HG02973 (cell line): Measurements from ENCODE around the gene C9orf43.
"Not testable (repeated sequence)": the region's sequence is repeated elsewhere in the genome, so short reads cannot be mapped to it uniquely, and the experiment has no call there.

Experiments
- ATAC-seq: cut with Tn5 transposase; IDR thresholded peaks from one replicate; pipeline ENCODE4 v1.9.1; 2021; ENCODE audit warnings: moderate library complexity; ENCODE audit not compliant: unreplicated experiment

C9orf43 gene

DNA sequence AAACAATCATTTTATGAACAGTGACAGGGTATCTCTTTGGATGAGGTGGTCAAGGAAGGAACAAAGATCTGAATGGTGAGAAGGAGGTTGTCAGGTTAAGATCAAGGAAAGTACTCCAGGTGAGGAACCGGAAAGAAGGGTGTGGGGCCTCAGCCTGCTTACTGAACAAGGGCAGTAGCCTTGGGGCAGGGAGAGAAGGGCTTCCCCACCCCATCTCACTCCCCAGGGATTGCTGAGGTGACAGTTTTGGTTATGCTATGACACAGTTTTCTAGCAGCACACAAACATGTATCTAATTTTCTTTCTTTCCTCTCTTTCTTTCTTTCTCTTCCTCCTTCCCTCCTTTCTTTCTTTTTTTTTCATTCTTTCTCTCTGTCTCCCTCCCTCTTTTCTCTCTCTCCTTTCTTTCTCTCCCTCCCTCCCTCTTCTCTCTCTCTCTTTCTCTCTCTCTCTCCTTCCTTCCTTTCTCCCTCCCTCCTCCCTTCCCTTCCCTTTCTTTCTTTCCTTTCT lies 29.6 kb upstream of the C9orf43 start:
- ATAC-seq = peak; percentile 57

GRCh38 chr9:113381441-113381840 lies 29.1 kb upstream of the C9orf43 start:
- not testable (repeated sequence) for ATAC-seq

DNA sequence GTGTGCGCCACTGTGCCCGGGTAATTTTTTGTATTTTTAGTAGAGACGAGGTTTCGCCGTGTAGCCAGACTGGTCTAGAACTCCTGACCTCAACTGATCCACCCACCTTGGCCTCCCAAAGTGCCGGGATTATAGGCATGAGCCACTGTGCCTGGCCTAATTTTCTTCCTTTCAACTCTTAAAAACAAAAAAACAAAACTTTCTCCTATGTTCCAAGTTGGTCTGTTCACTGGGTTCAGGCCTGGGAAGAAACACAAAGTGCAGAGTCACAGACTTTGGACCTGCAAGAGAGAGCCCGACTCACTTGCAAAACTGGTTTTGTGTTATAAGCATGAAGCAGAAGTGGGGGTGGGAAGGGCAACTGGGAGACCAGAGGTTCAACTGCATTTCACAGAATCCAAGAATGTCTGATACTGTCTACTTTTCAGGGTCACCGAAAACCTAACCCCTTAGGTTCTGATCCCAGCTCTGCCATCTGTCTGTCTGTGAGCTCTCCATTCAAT lies 28.6 kb upstream of the C9orf43 start:
- ATAC-seq = no peak

DNA sequence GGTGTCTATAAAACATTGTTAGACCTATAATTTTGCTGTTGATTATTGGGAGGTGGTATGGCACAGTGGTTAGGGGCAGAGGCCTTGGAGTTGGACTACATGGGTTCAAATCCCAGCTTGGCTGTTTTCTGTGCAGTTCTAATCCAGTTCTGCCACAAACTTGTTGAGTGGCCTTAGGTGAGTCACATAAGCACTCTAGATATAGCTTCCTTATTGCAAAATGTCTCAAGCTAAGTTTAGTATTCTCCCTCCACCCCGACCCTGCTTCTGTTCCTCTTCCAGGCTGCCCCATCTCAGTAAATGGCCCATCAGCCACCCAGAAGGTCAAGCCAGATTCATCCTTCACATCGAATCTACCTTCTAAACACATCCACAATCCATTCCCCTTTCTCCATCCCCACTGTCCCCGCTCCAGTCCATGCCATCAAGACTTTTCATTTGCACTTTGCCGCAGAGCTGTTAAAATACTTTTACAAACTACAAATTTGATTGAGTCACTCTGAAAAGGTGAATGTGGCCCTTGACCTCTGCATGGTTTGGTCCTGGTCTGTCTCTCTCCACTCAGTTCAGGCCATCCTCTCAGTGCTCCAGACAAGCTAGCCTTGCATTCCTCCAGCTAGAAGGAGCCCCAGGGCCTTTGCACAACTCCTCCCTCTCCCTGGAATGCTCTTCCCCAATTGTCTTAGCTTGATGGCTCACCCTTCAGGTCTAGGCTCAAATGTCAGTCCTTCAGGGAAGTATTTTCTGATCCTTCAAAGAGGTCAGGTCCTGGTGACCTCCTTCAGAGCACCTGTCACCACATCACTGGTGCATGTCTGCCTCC lies 23.8 kb upstream of the C9orf43 start:
- ATAC-seq = no peak

DNA sequence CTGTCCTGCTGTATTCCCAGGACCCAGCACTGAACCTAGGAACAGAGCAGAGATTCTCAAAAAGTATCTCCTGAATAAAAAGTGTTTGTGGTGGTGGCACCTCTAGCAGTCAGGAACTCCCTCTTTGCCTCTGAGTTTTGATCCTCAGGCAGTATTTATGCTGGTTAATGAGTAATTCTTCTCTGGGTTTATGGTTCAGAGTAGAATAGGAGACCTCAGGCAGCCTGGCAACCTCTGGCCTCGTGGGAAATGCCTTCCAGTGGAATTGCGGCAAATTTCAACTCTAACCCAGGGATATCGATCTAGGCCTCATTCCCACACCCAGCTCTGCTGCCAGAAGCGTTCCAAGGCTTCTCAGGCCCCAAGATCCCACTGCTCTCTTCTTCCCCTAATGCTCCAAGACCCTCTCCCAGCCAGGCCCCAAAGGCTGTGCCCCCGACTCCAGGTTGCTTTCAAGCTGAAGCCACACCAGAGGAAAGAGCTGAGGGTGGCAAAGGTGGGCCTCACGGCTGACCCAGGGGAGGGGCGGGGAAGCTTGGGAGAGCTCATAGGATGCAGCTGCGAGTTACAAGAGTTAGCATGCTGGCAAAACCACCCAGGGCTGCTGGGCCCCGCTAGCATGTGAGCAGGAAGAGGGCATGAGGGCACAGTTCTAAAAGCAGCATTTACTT lies 22.9 kb upstream of the C9orf43 start:
- no peak for ATAC-seq

- no peak for ATAC-seq
Observed at GRCh38 chr9:113388833-113389232, 21.7 kb upstream of the C9orf43 start.

GRCh38 chr9:113389451-113389850 lies 21.1 kb upstream of the C9orf43 start:
- ATAC-seq = no peak

DNA sequence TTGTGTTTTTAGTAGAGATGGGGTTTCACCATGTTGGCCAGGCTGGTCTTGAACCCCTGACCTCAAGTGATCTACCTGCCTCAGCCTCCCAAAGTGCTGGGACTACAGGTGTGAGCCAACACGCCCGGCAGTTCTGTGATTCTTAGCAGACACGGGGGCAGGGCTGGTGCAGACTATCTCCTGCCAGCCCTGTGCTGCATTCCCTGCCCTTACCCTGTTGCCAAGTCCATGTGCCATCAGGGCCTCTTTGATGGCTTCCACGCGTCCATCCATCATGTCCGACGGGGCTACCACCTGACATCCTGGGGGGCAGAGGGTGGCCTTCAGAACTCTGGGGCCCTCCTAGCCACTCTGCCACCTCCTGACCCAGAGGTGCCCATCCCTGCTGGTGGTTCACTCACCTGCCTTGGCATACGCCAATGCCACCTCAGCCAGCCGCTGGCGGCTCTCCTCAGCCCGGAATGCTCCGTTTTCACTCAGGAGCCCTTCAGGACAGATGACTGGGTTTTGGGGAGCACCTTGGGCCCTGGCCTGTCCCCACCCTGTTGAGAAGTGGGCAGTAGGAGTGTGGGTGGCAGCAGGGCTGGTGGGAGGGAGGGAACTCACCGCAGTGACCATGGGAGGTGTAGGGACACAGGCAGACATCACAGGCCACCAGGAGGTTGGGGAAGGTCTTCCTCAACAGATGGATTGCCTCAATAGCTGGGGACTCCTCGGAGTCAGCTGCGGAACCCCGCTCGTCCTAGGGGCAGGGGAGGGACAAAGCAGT lies 20.2 kb upstream of the C9orf43 start:
- ATAC-seq = no peak

- no peak for ATAC-seq
Observed at GRCh38 chr9:113391917-113392316, 18.6 kb upstream of the C9orf43 start.

DNA sequence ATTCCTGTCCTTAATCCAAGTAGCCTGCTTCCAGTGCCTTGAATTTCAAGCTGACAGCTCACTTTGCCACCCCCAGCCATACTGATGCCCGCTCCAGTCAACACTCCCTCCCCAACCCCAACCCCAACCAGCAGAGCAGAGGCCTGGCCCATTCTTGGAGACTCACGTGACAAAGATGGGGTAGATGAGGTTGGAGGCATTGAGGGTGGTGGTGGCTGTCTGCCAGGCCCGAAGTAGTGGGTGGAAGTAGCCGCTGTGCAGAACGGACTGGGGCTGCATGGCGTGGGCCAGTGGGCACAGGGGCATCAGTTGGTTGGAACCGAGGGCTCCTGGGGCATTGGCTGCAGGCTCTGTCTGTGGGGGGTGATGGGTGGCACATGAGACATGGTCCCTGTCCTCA lies 17.3 kb upstream of the C9orf43 start:
- no peak for ATAC-seq

- no peak for ATAC-seq
Observed at GRCh38 chr9:113395000-113395861, 15.3 kb upstream of the C9orf43 start.

GRCh38 chr9:113397203-113397631 lies 13.3 kb upstream of the C9orf43 start:
- ATAC-seq = no peak

DNA sequence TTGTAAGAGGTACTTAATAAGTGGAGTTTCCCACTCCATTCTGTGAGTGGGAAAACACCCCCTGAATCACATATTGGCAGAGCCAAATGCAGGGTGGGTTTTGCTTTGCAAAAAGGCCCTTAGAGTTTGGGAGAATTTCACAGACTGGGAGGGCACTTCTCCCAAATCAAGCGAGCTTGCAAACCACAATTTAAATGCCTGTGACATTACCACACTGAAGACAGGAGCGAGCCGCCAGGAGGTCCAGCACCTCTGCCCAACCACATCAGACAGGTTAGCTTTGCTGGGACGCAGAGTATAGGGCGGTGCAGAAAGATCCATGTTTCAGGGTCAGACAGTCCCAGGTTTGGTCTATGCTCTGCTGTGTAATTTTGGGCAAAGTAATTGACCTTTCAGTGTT lies 11.8 kb upstream of the C9orf43 start:
- ATAC-seq = no peak

DNA sequence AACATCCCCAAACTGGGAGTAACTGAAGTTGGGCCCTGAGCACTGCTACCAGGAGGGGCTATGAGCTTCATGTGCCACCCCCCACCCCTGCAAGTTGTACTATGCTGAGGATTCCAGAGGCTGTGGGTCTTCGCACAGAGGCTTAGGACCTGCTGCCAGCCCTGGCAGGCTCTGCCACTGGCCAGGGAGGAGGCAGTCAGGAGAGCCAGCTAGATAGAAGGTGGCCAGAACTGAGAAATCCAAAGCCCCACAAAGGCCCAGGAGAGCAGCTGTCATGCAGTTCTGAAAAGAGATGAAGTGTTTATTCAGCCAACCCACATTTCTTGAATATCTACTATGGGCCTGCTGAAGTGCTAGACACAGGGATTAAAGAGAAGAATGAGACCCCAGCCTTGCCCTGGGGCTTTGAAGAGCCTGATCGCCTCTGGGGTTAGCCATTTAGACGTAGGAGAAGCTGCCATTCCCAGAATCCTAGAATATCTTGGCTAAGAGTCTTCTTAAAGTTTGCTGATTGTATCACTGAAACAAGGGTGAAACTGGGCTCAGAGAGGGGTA lies 10.8 kb upstream of the C9orf43 start:
- no peak for ATAC-seq

GRCh38 chr9:113401027-113401792 lies 9.3 kb upstream of the C9orf43 start, which contains the start of gene ALAD:
Gene ALAD, minus strand, starts transcription at chr9:113401284. Its CDS starts 7,725 bp downstream, at chr9:113393559.
- peak; percentile 98 for ATAC-seq

DNA sequence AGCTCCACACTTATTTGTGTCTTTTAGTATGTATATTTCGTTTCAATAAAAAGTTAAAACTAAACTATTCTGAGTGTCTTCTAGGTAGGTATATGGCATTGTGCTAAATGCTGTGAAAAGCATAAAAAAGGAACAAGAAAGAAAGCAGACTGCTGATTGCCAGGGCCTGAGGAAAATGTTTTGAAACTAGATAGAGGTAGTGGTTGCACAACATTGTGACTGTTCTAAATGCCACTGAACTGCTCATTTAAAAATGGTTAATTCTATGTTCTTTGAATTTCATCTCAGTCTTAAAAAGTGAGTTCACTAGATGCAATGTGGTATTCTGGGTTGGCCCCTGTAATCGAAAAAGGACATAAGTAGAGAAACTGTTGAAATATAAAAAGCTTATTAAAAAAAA lies 6.9 kb upstream of the C9orf43 start:
- ATAC-seq = no peak

DNA sequence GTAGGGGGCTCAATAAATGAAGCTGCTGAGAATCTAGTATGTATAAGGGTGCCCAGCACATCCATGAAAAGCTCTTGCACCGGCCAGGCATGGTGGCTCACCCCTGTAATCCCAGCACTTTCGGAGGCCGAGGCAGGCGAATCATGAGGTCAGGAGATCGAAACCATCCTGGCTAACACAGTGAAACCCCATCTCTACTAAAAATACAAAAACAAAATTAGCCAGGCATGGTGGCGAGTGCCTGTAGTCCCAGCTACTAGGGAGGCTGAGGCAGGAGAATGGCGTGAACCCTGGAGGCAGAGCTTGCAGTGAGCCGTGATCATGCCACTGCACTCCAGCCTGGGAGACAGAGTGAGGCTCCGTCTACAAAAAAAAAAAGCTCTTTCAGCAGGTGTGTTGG lies 4.2 kb upstream of the C9orf43 start:
- not testable (repeated sequence) for ATAC-seq

DNA sequence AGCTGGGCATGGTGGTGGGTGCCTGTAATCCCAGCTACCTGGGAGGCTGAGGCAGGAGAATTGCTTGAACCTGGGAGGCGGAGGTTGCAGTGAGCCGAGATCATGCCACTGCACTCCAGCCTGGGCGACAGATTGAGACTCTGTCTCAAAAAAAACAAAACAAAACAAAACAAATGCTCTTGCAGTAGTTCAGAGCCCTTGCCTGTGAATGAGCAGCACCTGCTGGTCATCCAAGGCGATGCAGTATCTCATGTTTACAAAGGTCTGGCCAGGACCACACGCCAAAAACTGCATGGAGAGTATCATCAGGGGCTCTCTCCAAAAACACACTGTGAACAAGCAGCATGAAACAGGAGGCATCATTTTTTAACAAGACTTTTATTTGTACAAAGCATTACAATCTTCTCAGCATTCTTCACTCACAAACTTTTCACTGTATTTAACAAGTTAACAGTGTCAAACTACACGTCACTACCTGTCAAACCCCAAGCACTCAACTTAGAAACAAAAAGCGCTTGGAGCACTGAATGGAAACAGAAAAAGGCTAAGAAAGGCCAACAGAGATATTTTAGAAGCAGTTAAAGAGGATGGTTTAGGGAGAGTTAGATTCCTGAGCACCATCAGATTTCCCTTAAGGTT lies 3.6 kb upstream of the C9orf43 start:
- peak; percentile 23 for ATAC-seq

DNA sequence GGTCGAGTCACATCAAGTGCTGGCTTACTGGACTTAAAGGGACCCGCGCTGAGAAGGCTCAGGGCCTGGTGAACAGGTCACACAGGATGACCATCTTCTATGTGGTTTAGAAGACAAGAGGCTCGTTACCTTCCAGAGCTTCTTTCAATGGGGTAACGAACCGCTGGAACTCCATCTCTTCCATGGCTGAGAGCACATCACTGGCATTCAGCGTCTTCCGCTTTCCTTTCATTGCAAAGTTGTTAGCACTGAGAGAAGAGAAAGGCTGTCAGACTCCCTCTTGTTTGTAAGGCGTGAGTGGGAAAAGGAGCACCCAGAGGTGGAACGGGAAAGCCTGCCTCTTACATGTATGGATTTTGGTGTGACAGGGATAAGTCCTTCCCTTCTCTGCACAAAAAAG lies 1.1 kb upstream of the C9orf43 start:
- no peak for ATAC-seq
